H1 (cell line): Measurements from ENCODE around the gene KRT85. TPM values are rescaled to one million over a fixed set of nuclear protein-coding genes. Genes with fewer than 3 reads are reported as not detected.

Source experiments
- CTCF ChIA-PET: fragments of 300-600 bp; sonication (Branson Sonifier 250); formaldehyde crosslinking; loops from one replicate; lab custom pipeline; 2021; ENCODE audit not compliant: partially characterized antibody; lab: Charles Lee
- POLR2A ChIA-PET: fragments of 300-600 bp; sonication (Branson Sonifier 250); formaldehyde crosslinking; loops from one replicate; lab custom pipeline; 2021; ENCODE audit warnings: inconsistent platforms; ENCODE audit not compliant: partially characterized antibody; lab: Charles Lee
- DNase-seq, 2 experiments: peaks; one replicate each; pipeline versions ENCODE4 v3.0.0 to v3.0.0-alpha.2; 2010 to 2022; ENCODE audit warnings: low spot score in 2 of 2, low read depth in 1 of 2, mixed read lengths in 1 of 2
- FAIRE-seq: peaks from 2 replicates; lab custom pipeline; 2011; peaks lifted over from hg19 to GRCh38; lab: Jason Lieb, UNC
- H2AFZ ChIP-seq: 2 replicates; pipeline ENCODE4 v1.8.1; 2012; ENCODE audit warnings: low read length, inconsistent platforms
- H2AK5ac ChIP-seq: 2 replicates; pipeline ENCODE4 v1.6.1; 2013; ENCODE audit warnings: low read depth, low read length
- H2BK120ac ChIP-seq: replicated peaks from 2 replicates; pipeline ENCODE3; 2013; ENCODE audit warnings: low read depth, low read length, inconsistent platforms
- H2BK12ac ChIP-seq: 2 replicates; pipeline ENCODE4 v1.6.1; 2013; ENCODE audit warnings: low read depth, low read length
- H2BK15ac ChIP-seq: 2 replicates; pipeline ENCODE4 v1.6.1; 2013; ENCODE audit warnings: low read length
- H2BK20ac ChIP-seq: 2 replicates; pipeline ENCODE4 v1.6.1; 2013; ENCODE audit warnings: low read length
- H2BK5ac ChIP-seq: 2 replicates; pipeline ENCODE4 v1.6.1; 2013; ENCODE audit warnings: low read depth, low read length
- H3K14ac ChIP-seq: 2 replicates; pipeline ENCODE4 v1.6.1; 2013; ENCODE audit warnings: inconsistent platforms; ENCODE audit not compliant: insufficient read length
- H3K18ac ChIP-seq: 2 replicates; pipeline ENCODE4 v1.6.1; 2013; ENCODE audit warnings: low read length; ENCODE audit errors: extremely low read depth
- H3K23ac ChIP-seq: 2 replicates; pipeline ENCODE4 v1.6.1; 2013; ENCODE audit warnings: inconsistent platforms; ENCODE audit not compliant: insufficient read length
- H3K23me2 ChIP-seq: 2 replicates; pipeline ENCODE4 v1.6.1; 2013; ENCODE audit warnings: low read depth, low read length
- H3K27ac ChIP-seq: 2 replicates; pipeline ENCODE4 v1.6.1; 2011; ENCODE audit warnings: low read depth, low read length, inconsistent platforms
- H3K27me3 ChIP-seq, 4 experiments: replicated peaks in 1 of 4; 1 replicate in 1 of 4; 2 replicates in 3 of 4; pipeline versions ENCODE4 v1.6.1 to v1.8.1; 2011 to 2013; ENCODE audit warnings: low read length in 3 of 4, mild to moderate bottlenecking in 3 of 4, inconsistent platforms in 2 of 4, mixed read lengths in 2 of 4, moderate library complexity in 1 of 4; ENCODE audit not compliant: control insufficient read depth in 3 of 4, insufficient read depth in 3 of 4; ENCODE audit errors: extremely low read depth in 1 of 4
- H3K36me3 ChIP-seq, 4 experiments: 2 replicates each; pipeline versions ENCODE4 v1.6.1 to v1.8.1; 2011 to 2013; ENCODE audit warnings: mild to moderate bottlenecking in 4 of 4, low read length in 3 of 4, moderate library complexity in 2 of 4, control low read depth in 1 of 4, inconsistent platforms in 1 of 4; ENCODE audit not compliant: insufficient read depth in 4 of 4, control insufficient read depth in 2 of 4
- H3K4ac ChIP-seq: replicated peaks from 2 replicates; pipeline ENCODE3; 2013; ENCODE audit warnings: low read length, low read depth, mixed read lengths, inconsistent platforms; ENCODE audit not compliant: insufficient read length
- H3K4me1 ChIP-seq, 4 experiments: replicated peaks in 1 of 4; 1 replicate in 1 of 4; 2 replicates in 3 of 4; pipeline versions ENCODE4 v1.6.1 to v1.8.1; 2011 to 2013; ENCODE audit warnings: low read length in 3 of 4, inconsistent platforms in 2 of 4, mixed read lengths in 1 of 4; ENCODE audit not compliant: insufficient read depth in 4 of 4, control insufficient read depth in 3 of 4
- H3K4me2 ChIP-seq, 2 experiments: 2 replicates each; pipeline versions ENCODE4 v1.6.1 to v1.8.1; 2011 to 2013; ENCODE audit warnings: low read depth in 2 of 2, low read length in 2 of 2, control low read depth in 1 of 2, inconsistent platforms in 1 of 2, mild to moderate bottlenecking in 1 of 2; ENCODE audit not compliant: insufficient read depth in 1 of 2
- H3K4me3 ChIP-seq, 4 experiments: fragments of 200-600, 300-600 bp in 1 of 4; sonication (generic), shearing (Covaris generic), sonication (Bioruptor Twin) in 1 of 4; 2 replicates each; pipeline versions ENCODE4 v1.5.1 to v1.8.1; 2011 to 2016; ENCODE audit warnings: low read length in 4 of 4, low read depth in 3 of 4, control low read depth in 2 of 4, inconsistent platforms in 2 of 4, mild to moderate bottlenecking in 2 of 4, mixed read lengths in 1 of 4, moderate library complexity in 1 of 4; ENCODE audit not compliant: insufficient read depth in 2 of 4; ENCODE audit errors: extremely low read depth in 1 of 4
- H3K56ac ChIP-seq: replicated peaks from 2 replicates; pipeline ENCODE3; 2013; ENCODE audit warnings: low read depth, mild to moderate bottlenecking, mixed read lengths, low read length, inconsistent platforms; ENCODE audit not compliant: insufficient read length
- H3K79me1 ChIP-seq: 2 replicates; pipeline ENCODE4 v1.6.1; 2013; ENCODE audit warnings: low read depth, low read length, control low read depth
- H3K79me2 ChIP-seq, 2 experiments: 2 replicates each; pipeline versions ENCODE4 v1.6.1 to v1.8.1; 2012 to 2013; ENCODE audit warnings: low read length in 2 of 2, mild to moderate bottlenecking in 2 of 2, inconsistent platforms in 1 of 2; ENCODE audit not compliant: insufficient read depth in 2 of 2, control insufficient read depth in 1 of 2
- H3K9ac ChIP-seq, 4 experiments: replicated peaks in 1 of 4; 1 replicate in 1 of 4; 2 replicates in 3 of 4; pipeline versions ENCODE4 v1.6.1 to v1.8.1; 2011 to 2013; ENCODE audit warnings: low read depth in 3 of 4, low read length in 3 of 4, control low read depth in 2 of 4, mild to moderate bottlenecking in 2 of 4, moderate library complexity in 2 of 4, inconsistent platforms in 1 of 4; ENCODE audit errors: extremely low read depth in 1 of 4
- H3K9me3 ChIP-seq, 2 experiments: 2 replicates each; pipeline versions ENCODE4 v1.6.1 to v1.8.1; 2012 to 2013; ENCODE audit warnings: mild to moderate bottlenecking in 2 of 2, moderate library complexity in 2 of 2, control low read depth in 1 of 2, inconsistent platforms in 1 of 2, low read depth in 1 of 2, low read length in 1 of 2, mixed read lengths in 1 of 2; ENCODE audit not compliant: insufficient read depth in 2 of 2
- H4K20me1 ChIP-seq, 2 experiments: replicated peaks in 1 of 2; 2 replicates each; pipeline versions ENCODE3 to v1.8.1; 2011 to 2013; ENCODE audit warnings: inconsistent platforms in 2 of 2, low read length in 2 of 2, mild to moderate bottlenecking in 1 of 2; ENCODE audit not compliant: insufficient read depth in 2 of 2, control insufficient read depth in 1 of 2
- H4K5ac ChIP-seq: 2 replicates; pipeline ENCODE4 v1.6.1; 2013; ENCODE audit warnings: low read length, low read depth, mixed read lengths, inconsistent platforms; ENCODE audit not compliant: insufficient read length
- H4K8ac ChIP-seq: 2 replicates; pipeline ENCODE4 v1.8.0; 2013; ENCODE audit warnings: mild to moderate bottlenecking, moderate library complexity, low read length, inconsistent platforms; ENCODE audit not compliant: insufficient read depth; ENCODE audit errors: extremely low read depth
- H4K91ac ChIP-seq: replicated peaks from 2 replicates; pipeline ENCODE3; 2013; ENCODE audit warnings: low read length, mixed read lengths, inconsistent platforms; ENCODE audit not compliant: insufficient read length
- ASH2L ChIP-seq: fragments of 200-600, 300-600 bp; sonication (generic); IDR thresholded peaks from one replicate; pipeline ENCODE4 v1.7.1; 2017; ENCODE audit warnings: low read length
- CBX5 ChIP-seq: fragments of 300-800, 300-1000 bp; sonication (generic); IDR thresholded peaks from 2 replicates; pipeline ENCODE4 v1.7.1; 2016; ENCODE audit warnings: antibody characterized with exemption, low read length, low read depth
- CHD2 ChIP-seq: IDR thresholded peaks from 2 replicates; pipeline ENCODE4 v1.6.1; 2012; ENCODE audit warnings: low read length, improper control_type of control experiment
- CTBP2 ChIP-seq: IDR thresholded peaks from 2 replicates; pipeline ENCODE4 v1.7.0; 2011; ENCODE audit warnings: borderline replicate concordance, mild to moderate bottlenecking, moderate library complexity, mixed read lengths, low read length; ENCODE audit not compliant: insufficient read depth, insufficient read length
- GTF2F1 ChIP-seq: IDR thresholded peaks from 2 replicates; pipeline ENCODE4 v1.6.1; 2012; ENCODE audit warnings: low read depth, low read length, improper control_type of control experiment, borderline replicate concordance
- HDAC2 ChIP-seq, 2 experiments: fragments of 300-600 bp in 1 of 2; sonication (generic) in 1 of 2; IDR thresholded peaks; 2 replicates each; pipeline ENCODE4 v1.6.1; 2011 to 2012; ENCODE audit warnings: low read depth in 2 of 2, low read length in 2 of 2, mild to moderate bottlenecking in 2 of 2, moderate library complexity in 2 of 2, borderline replicate concordance in 1 of 2, inconsistent platforms in 1 of 2
- HDAC6 ChIP-seq: IDR thresholded peaks from one replicate; pipeline ENCODE4 v1.7.1; 2012; ENCODE audit warnings: low read depth, mild to moderate bottlenecking, inconsistent platforms, low read length, moderate library complexity
- KDM1A ChIP-seq: fragments of 200-600, 300-600 bp; sonication (generic); IDR thresholded peaks from 2 replicates; pipeline ENCODE4 v1.7.1; 2016; ENCODE audit warnings: mild to moderate bottlenecking, low read length, borderline replicate concordance
- KDM5A ChIP-seq: fragments of 200-600 bp; IDR thresholded peaks from 2 replicates; pipeline ENCODE4 v1.7.1; 2012; ENCODE audit warnings: mild to moderate bottlenecking, low read length, inconsistent platforms, mixed read lengths
- MAFK ChIP-seq: IDR thresholded peaks from 2 replicates; pipeline ENCODE4 v1.6.1; 2012; ENCODE audit warnings: low read depth, mild to moderate bottlenecking, improper control_type of control experiment, low read length
- NANOG ChIP-seq: IDR thresholded peaks from 2 replicates; pipeline ENCODE4 v1.6.1; 2011; ENCODE audit warnings: low read length, low read depth, mild to moderate bottlenecking, inconsistent platforms; ENCODE audit not compliant: insufficient read depth, poor library complexity, severe bottlenecking
- RFX5 ChIP-seq: IDR thresholded peaks from 2 replicates; pipeline ENCODE4 v1.6.1; 2011; ENCODE audit warnings: low read depth, low read length, improper control_type of control experiment, borderline replicate concordance
- SUZ12 ChIP-seq: fragments of 200-600 bp; sonication (generic); IDR thresholded peaks from 2 replicates; pipeline ENCODE4 v1.6.1; 2012; ENCODE audit warnings: mild to moderate bottlenecking, inconsistent platforms, low read length, moderate library complexity, mixed read lengths
- WGBS, 2 experiments: shearing (Covaris generic) in 1 of 2; methylation state at CpG; one replicate each; pipeline versions ENCODE4 v1.1.6 to v1.1.7; 2013 to 2015; ENCODE audit warnings: low lambda C conversion rate in 2 of 2, mixed read lengths in 2 of 2, inconsistent platforms in 1 of 2, low coverage in 1 of 2, missing lambda C conversion rate in 1 of 2; ENCODE audit not compliant: insufficient replicate concordance in 2 of 2, insufficient coverage in 1 of 2, insufficient read length in 1 of 2; ENCODE audit errors: extremely low coverage in 1 of 2, missing lambda C conversion rate in 1 of 2; 5-methylcytosine and 5-hydroxymethylcytosine counted together
- polyA plus RNA-seq, 7 experiments: library from polyadenylated mRNA; depleted of rRNA in 3 of 7; stranded (reverse) in 5 of 7; unstranded in 2 of 7; fragments of >200 nt in 5 of 7; fragments of 200-250 nt in 2 of 7; gene quantifications; 1 replicate in 5 of 7; 2 replicates in 1 of 7; 4 replicates in 1 of 7; pipeline versions ENCODE4 v1.2.1 to v1.2.3, GENCODE V29; 2011 to 2013; ENCODE audit warnings: missing spikeins in 2 of 7, mixed read lengths in 2 of 7
- total RNA-seq: library from RNA; stranded (reverse); fragmentation: NEBNext Ultra II Directional; extraction: Animal tissue kit (Norgen Biotek cat#: 25700); gene quantifications from 2 replicates; pipeline ENCODE4 v1.2.1, GENCODE V29; 2021

Gene KRT85
- total and polyA plus RNA-seq, 2 of the 8 experiments (the other 6 are each of a cell fraction or from before 2014, with no cell fraction given): not detected

DNA sequence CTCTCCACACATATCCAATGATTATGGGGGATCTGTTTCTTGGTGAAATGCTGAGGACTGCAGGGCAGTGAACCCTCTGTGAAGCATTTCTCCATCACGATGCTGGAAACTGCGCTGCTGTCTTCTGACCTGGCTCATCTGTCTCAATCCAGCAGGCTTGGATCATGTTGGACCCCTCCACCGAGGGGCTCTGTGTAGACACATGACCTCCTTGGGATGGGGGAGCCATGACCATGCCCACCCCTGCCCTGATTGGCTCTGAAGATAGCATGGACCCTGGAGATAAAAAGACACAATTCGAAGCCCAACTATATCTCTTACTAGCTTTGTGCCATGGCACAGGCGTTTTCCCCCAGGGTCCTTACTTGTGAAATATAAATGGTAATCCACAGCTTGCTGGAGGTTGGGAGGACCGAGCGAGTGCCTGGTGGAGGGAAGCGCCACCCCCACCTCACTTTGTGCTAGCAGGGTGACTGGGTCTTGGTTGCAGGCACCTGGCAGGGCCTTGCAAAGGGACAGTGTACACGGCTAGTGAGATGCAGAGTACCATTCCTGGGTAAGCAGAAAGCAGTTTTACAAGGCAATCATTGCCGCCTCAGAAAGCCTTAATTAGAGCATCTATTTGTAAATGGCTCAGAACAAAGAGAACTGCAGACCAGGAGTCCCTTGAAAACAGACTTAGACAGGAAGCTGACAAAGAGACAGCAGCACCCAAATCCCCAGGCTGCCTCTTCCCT is 43.7 kb downstream of the KRT85 start:
- CTCF ChIA-PET: interaction anchor here (0.8 to 19.8 kb wide), 7 partner anchors 13 to 110 kb away, joined by 3 to 353 read pairs (median 6); no protein-coding TSS in a partner anchor
- TF ChIP-seq SUZ12 (no peak), NANOG (no peak), GTF2F1 (no peak), HDAC2 (IDR thresholded peaks at IDR 0.05; ENCODE audit: borderline replicate concordance in 1 of 2, low read depth in 2 of 2, low read length in 2 of 2) (no peak), MAFK (no peak), ASH2L (no peak), KDM1A (no peak), KDM5A (no peak), CBX5 (no peak), RFX5 (no peak), HDAC6 (no peak), CHD2 (no peak), CTBP2 (no peak)

More for the DNA sequence above, 43.7 kb downstream of the KRT85 start:
- no peak overlapping the region for H3K4me2 ChIP-seq
- no peak overlapping the region for H3K56ac ChIP-seq
- H4K91ac ChIP-seq: no peak overlapping the region
- no peaks in the 10 kb centered on the region for H3K79me1 ChIP-seq
- WGBS, 2 experiments: 86% methylated on average over 10 of the region's 10 CpGs; no CpG with 5 or more reads in 1 of the 2 experiments
- H3K23me2 ChIP-seq: no peaks in the 10 kb centered on the region
- H2AK5ac ChIP-seq: no peak overlapping the region
- H3K14ac ChIP-seq: no peak overlapping the region
- no peak overlapping the region for H3K27ac ChIP-seq
- FAIRE-seq (no peak), DNase-seq (no peak)
- H4K5ac ChIP-seq: no peak overlapping the region
- H2BK15ac ChIP-seq: no peak overlapping the region
- no peaks in the 10 kb centered on the region for H3K79me2 ChIP-seq
- H3K27me3 ChIP-seq: no peaks in the 10 kb centered on the region
- no peaks in the 10 kb centered on the region for H3K4me1 ChIP-seq
- POLR2A ChIA-PET: interaction anchor here (1.0 kb wide), 1 partner anchor 44 kb away, joined by 3 read pairs; no protein-coding TSS in a partner anchor
- no peak overlapping the region for H2AFZ ChIP-seq
- no peak overlapping the region for H3K18ac ChIP-seq
- H2BK5ac ChIP-seq: no peak overlapping the region
- H2BK12ac ChIP-seq: no peak overlapping the region
- no peak overlapping the region for H2BK20ac ChIP-seq
- H3K4ac ChIP-seq: no peak overlapping the region
- no peaks in the 10 kb centered on the region for H3K9me3 ChIP-seq
- H3K9ac ChIP-seq: no peak overlapping the region
- no peaks in the 10 kb centered on the region for H3K36me3 ChIP-seq
- H4K20me1 ChIP-seq: no peaks in the 10 kb centered on the region
- no peak overlapping the region for H4K8ac ChIP-seq
- H3K4me3 ChIP-seq: no peak overlapping the region
- H2BK120ac ChIP-seq: no peak overlapping the region
- H3K23ac ChIP-seq: no peak overlapping the region
